ENCODE data around the gene FAF2. TPM values are rescaled to one million over a fixed set of nuclear protein-coding genes. Genes with fewer than 3 reads are reported as not detected.
A peak's percentile ranks its signal among the peaks of the same experiment; 100 is the strongest.

FAF2 gene
- total RNA-seq, 2 donors from 2014 or later, result 15.3 to 23.3 TPM

DNA sequence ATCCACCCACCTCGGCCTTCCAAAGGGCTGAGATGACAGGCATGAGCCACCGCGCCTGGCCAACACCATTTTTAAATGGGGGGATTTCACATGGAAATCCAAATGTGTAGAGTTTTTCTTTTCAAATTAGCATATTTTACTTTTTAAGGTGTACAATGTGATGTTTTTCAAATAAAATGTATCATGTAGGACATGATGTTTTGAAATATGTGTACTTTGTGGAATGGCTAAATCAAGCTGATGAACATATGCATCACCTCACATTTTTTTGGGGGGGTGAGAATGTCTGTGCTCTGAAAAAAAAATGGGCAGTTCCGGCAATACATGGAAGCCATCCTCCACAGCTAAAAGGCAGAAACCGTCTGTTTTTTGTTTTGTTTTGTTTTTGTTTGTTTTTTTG is 3.4 kb upstream of the FAF2 start:
- intact Hi-C loops (cut with DNase I), result loop anchor here in 1 of 2 donors (10.0 kb wide), 1 partner anchor 200 kb away; the partner anchor contains the start of gene TSPAN17

DNA sequence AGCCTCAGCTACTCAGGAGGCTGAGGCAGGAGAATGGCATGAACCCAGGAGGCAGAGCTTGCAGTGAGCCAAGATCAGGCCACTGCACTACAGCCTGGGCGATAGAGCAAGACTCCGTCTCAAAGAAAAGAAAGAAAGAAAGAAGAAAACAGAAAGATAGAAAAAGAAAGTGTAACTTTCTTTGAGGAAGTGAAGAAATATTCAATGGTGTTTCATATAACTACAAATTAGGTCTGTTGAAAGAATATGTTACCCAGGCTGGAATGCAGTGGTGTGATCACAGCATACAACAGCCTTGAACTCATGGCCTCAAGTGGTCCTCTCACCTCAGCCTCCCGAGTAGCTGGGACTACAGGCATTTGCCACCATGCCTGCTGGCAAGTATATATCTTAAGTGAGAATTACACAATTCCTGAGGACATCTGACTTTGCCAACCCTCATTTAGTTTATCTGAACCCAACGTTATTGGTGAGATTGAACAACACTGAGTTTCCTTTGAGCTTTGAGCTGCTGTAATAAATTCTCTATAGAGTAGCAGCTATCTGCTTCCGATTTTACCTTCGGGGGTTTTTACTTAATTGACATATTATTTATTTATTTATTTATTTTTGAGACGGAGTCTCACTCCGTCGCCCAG is 2.0 kb upstream of the FAF2 start:
- ATAC-seq (no peak), DNase-seq (no peak)
- intact Hi-C loops (cut with DNase I), result loop anchor here in 1 of 2 donors (2.0 to 10.0 kb wide), 2 partner anchors 29 to 199 kb away; partner anchors contain the start of genes CLTB and TSPAN17

More for the DNA sequence above, 3.4 kb upstream of the FAF2 start:
- DNase-seq (no peak), ATAC-seq (no peak)

DNA sequence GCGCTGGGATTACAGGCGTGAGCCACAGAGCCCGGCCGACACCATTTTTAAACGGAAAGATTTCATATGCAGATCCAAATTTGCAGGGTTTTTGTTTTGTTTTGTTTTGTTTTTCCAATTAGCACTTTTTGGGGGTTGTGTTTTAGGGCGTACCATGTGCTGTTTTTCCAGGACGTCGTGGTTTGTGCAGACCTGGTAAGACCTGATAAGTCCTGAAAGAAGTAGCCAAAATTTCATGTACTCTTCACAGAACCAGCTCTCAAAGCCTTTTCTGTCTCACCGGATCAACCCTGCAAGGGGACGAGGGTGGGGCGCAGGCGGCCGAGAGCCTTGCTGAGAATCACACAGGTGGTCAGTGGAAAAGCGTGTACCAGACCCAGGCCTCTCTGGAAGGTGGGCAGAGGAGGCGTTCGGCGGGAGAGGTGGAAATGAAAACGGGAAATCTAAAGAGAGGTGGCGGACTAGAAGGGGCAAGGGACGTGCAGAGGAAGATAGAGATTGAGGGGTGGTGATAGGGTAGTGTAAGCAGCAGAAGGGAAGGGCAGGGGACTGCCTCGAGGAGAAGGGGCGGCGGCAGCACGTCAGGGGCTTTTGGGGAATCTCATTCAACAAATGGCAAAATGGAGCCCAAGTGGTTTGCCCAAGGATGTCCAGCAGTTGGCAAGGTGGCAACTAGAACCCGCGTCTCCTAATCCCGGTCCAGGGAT is 1.1 kb upstream of the FAF2 start:
- ATAC-seq (peak; percentile 1 to 4), DNase-seq (no peak)
- intact Hi-C loops (cut with DNase I), result loop anchor here in 1 of 2 donors (2.0 to 10.0 kb wide), 2 partner anchors 30 to 198 kb away; partner anchors contain the start of genes CLTB and TSPAN17

DNA sequence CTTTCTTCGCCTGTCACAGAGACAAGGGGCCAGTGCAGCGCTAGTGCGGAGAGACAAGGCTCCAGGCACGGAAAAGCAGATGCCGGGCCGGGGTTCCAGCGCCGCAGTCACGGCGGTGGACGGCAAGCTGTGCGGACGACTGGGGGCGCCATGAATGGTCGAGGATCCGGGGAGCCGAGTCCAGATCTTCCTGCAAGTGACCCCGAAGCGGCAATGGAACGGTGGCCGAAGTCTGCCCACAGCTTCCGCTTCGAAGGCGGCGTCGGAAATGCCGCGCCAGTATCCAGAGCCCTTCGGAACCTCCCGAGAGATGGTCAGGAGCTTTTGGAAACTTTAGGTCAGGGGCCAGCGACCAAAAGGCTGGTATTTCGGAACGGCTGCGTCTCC is 601 bp upstream of the FAF2 start:
- intact Hi-C loops (cut with DNase I), result loop anchor here in 1 of 2 donors (2.0 to 10.0 kb wide), 2 partner anchors 31 to 197 kb away; partner anchors contain the start of genes CLTB and TSPAN17
- DNase-seq (no peak), ATAC-seq (peak; percentile 38 to 41)

DNA sequence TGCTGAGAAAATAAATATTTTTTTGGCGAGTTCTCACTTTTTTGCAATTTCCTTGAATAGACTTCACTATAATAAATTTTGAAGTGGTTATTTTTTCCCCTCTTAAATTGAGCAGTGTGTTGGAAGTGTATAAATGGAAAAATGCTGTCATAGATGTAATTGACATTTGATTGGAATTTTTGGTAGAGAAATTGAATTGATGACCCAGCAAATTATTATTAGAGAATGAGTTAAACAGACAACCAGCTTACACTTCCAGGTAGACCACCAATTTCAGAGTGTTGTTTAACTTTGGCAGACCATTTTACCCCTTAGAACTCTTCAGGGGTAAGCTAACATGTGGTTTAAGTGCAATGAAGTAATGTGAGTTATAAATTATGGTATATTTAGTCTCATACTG is 1.9 kb downstream of the FAF2 start:
- no peak for DNase-seq
- no peak for ATAC-seq
- intact Hi-C loops (cut with DNase I), result no loop called here

DNA sequence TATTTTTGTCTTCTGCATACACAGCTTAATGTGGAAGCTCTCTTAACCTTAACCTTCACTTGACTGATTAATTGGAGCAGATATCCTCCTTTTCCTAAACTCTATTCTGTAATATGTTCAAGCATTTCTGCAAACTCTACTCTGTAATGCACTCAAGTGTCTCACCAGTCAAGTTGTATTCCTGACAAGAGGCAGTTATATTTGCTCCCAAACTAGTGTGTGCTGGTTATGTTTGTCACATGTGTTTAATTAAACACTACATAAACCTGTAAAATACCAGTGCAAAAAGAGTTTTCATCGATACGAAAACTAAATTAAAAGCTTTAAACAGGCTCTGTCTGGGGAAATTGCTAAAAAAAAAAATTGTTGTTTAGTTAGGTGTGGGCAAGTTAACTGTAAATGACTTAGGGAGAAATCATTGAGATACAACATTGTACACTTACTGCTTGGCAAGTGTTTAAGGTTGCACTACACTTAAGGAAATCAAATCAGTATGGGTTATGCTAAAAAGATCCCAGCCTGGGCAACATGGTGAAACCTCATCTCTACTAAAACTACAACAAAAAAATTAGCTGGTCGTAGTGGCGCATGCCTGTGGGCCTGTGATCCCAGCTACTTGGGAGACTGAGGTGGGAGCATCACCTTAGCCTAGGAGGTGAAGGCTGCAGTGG is 6.7 kb downstream of the FAF2 start:
- intact Hi-C loops (cut with DNase I), result no loop called here
- no peak for DNase-seq
- ATAC-seq, result no peak

DNA sequence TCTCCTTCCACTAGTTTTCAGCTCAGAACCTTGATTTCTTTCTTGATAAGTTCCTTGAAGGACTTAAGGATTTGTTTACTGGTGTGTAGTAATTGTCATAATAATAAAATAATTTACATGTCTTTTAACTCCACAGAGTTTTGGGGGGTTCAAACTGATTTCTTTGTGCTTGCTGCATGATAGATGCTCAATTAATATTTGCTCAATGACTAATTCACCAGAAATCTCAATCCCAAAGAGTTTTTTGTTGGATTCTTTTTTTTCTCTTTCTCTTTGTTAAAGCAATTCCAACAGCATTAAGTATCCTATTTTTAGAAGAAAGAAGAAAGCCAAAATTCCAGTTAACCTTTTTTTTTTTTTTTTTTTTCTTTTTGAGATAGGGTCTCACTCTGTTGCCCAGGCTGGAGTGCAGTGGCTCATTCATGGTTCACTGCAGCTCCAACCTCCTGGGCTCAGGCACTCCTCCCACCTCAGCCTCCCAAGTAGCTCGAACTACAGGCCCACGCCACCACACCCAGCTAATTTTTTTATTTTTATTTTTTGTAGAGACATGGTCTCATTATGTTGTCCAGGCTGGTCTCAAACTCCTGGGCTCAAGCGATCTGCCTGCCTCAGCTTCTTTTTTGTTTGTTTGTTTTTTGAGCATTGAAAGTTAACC is 10.8 kb downstream of the FAF2 start:
- DNase-seq, result no peak
- no peak for ATAC-seq
- intact Hi-C loops (cut with DNase I), result no loop called here

DNA sequence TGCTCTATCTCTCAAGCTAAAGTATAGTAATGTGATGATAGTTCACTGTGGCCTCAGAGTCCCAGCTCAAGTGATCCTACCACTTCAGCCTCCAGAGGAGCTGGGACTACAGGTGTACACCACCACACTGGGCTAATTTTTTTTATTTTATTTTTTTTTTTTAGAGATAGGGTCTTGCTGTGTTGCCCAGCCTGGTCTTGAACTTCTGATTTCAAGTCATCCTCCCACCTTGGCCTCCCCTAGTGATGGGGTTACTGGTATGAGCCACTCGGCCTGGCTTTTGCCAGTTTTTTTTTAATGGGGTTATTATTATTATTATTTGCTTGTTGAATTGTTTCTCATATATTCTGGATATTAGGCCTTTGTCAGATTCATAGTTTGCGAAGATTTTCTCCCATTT is 13.2 kb downstream of the FAF2 start:
- DNase-seq, result no peak
- ATAC-seq, result no peak
- intact Hi-C loops (cut with DNase I), result no loop called here

DNA sequence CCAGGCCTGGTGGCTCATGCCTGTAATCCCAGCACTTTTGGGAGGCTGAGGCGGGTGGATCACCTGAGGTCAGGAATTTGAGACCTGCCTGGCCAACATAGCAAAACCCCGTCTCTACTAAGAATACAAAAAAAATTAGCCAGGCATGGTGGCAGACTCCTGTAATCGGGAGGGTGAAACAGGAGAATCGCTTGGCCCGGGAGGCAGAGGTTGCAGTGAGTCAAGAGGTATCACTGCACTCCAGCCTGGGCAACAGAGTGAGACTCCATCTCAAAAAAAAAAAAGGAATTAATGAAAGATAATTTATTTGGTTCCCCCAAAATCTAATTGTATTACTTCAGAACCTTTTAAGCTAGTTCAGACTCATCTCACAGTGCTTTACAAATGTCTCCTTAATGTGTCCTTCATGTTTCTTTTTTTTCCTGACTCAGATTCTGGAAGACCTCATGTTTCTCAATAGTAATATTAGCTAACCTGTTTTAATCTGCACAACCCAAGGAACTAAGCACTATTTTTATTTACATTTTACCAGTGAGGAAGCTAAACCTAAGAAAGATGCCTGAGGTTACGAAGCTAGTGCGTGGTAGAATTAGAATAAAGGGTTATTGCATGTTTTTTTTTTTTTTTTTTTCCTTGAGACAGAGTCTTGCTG is 15.1 kb downstream of the FAF2 start:
- DNase-seq, result no peak
- intact Hi-C loops (cut with DNase I), result no loop called here
- ATAC-seq, result no peak

DNA sequence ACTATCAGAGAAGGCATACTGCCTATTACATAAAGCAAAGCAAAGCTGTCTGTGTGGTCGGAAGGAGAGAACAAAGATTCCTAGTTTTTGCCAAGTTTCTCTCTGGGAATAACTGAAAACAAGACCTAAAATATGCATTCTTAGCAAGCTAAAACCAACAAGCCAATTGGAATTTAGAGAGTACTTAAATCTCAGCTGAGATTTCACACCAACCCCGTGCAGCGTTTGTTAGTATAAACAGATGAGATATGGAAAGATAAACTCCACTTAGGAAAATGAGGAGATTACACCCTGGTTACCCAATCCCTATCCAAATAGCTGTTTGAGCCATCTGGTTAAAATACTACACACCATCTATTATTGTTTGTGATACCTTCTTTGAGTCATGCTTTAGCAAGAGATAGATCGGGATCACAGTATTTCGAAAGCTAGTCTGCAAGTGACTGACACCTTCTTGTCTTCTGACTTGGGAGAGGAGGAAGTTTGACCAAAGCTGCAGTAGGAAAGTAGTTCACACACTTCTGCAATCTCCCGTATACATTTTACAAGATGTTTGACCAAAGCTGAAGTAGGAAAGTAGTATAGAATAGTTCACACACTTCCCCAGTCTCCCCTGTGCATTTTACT is 18.2 kb downstream of the FAF2 start:
- intact Hi-C loops (cut with DNase I), result no loop called here
- ATAC-seq (peak; percentile 53 to 84), DNase-seq (no peak)

DNA sequence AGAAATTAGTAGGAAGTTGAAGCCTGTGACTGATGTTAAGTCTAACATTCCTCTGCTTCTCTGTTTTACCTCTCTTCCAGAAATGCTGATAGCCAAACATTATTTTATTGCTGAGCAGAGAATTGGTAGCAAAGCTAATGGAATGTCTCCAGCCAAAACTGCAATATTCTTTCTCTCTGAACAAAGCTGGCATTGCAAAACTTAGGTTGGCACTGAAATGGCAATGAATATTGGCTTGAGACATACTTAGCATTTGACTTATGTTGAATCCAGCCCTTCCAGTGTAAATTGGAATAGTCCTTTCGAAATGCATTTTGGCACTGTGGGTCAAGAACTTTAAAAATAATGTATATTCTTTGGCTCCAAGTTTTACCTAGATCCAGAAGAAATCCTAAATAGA is 21.1 kb downstream of the FAF2 start:
- intact Hi-C loops (cut with DNase I), result no loop called here
- peak in 1 of 2 donors; percentile 29 for ATAC-seq
- DNase-seq, result no peak

DNA sequence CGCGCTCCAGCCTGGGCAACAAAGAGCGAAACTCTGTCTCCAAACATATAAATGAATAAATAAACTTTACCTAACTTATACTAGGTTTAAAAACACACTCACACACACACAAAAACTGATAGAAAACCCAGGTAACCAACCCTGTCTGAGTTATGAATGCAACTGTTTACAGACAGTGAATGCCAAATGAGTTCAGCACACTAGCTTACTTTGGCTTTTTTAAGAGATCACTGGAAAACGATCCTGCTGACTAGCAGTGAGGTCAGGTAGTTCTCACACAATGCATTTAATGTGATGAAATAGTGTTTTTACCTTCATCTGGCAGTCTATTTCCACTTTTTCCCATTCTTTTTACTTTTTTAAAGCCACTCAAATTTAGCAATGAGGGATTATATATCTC is 22.4 kb downstream of the FAF2 start:
- intact Hi-C loops (cut with DNase I), result no loop called here
- ATAC-seq, result no peak
- no peak for DNase-seq

DNA sequence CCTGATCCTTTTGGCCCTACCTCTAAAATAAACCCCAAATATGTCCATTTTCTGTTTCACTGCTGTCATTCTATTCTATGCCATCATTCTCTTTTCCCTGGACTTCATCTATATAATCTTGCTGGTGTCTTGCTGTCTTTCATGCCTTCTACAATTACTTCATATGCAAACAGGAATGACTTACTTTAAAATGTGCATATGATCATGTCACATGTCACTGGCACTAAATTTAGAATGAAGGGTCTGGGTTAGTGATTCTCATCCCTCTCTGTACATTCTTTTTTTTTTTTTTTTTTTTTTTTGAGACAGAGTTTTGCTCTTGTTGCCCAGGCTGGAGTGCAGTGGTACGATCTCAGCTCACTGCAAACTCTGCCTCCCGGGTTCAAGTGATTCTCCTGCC is 22.9 kb downstream of the FAF2 start:
- DNase-seq (no peak), ATAC-seq (no peak)
- intact Hi-C loops (cut with DNase I), result no loop called here

DNA sequence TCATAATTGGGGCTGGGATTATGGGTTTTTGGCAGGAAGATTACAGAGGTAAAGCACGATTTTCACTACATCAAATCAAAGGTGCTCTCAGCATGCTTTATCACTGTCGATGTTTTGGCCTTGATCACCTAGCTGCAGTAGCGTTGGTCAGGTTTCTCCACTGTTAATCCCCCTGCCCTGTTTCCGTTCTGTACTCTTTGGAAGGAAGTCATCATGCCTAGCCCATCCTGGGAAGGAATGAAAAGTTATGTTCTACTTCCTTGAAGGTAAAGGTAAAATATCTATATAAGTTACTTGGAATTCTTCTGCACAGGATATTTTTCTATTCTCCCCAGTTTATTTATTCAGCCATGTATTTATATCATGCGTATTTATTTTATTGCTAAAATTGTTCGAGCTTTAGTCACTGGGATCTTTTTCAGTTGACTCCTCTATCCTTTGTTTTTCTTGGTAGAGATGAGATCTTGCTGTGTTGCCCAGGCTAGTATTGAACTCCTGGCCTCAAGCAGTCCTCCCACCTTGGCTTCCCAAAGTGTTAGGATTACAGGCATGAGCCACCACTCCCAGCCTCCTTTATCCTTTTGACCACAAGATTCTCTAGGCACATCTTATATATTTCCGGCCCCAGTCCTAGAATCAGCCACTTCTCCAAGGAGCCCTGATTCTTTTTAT is 25.3 kb downstream of the FAF2 start:
- intact Hi-C loops (cut with DNase I), result no loop called here
- ATAC-seq, result no peak
- no peak for DNase-seq

DNA sequence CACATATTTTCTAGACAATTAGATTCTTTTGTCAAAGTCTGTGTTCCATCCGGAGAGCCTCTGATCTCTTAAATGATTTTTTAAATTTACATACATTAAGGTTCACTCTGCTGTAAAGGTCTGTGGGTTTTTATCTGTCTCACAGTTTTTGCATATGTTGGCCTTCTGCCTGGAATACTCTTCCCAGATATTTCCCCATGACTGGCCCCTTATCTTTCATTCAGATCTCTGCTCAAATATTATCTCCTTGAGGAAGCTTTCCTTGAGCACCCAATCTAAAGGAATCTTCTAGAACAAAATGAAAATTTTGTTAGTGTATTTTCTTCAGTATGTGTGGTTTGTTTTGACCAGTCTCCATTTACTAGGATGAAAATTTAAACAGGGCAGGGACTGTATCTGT is 26.3 kb downstream of the FAF2 start:
- DNase-seq, result no peak
- intact Hi-C loops (cut with DNase I), result no loop called here
- ATAC-seq, result no peak

DNA sequence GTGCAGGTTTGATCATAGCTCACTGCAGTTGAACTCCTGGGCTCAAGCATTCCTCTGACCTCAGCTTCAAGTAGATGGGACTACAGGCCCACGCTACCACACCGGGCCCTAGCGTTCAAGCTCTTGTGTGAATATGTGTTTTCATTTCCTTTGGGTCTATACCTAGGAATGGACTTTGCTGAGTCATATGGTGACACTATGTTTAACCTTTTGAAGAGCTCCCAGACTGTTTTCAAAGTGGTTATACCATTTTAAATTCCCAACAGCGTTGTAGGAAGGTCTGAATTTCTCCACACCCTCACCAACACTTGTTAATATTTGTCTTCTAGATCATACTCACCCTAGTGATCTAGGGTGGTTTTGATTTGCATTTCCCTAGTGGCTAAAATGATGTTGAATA is 33.5 kb downstream of the FAF2 start:
- ATAC-seq (no peak), DNase-seq (no peak)
- intact Hi-C loops (cut with DNase I), result no loop called here

DNA sequence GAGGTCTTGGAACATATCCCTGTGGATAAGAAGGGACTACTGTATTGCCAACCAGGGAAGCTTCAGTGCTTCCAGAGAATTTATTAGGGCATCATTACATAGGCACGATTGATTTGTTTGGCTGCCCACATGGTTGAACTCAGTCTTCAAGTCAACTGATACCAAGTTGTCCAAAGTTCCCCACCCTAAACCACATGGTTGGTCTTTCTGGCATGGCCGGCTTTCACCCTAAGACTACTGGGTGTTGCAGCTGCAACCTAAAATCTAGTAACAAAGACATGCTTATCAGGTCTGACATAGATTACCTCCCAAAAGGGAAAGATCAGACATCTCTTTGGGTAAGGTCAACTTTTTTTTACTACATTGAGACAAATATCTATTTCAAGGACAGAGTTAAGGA is 37.0 kb downstream of the FAF2 start:
- ATAC-seq (no peak), DNase-seq (no peak)
- intact Hi-C loops (cut with DNase I), result no loop called here

DNA sequence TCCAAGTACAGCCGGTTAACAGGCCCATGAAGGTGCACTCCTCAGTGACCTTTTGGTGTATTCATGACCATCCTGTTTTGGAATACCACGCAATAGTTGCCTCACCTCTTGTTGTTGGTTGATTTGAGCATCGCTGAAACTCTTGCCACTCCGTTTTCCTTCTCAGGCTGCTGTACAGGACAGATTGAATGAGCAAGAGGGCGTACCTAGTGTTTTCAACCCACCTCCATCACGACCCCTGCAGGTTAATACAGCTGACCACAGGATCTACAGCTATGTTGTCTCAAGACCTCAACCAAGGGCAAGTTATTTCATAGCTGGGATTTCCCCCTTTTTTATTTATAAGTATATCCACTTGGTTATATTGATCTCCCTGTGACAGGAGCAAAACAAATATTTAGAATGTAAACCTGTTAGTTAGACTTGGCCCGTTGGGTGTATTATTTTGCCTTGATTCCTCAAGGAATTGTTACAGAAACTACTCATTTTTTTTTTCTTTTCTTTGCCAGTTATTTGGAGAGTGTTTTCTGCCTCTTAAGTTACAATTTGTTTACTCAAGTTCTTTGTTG is 38.1 kb downstream of the FAF2 start:
- intact Hi-C loops (cut with DNase I), result no loop called here
- ATAC-seq, result no peak
- no peak for DNase-seq

Data from left cardiac atrium (tissue), 4 donors.